CD14-positive monocyte (primary cell): ENCODE results near the gene PALS1. TPM values are rescaled to one million over a fixed set of nuclear protein-coding genes. Genes with fewer than 3 reads are reported as not detected.
A peak's percentile ranks its signal among the peaks of the same experiment; 100 is the strongest.

Experiments
- DNase-seq, 3 donors: peaks; one replicate each; pipeline ENCODE4 v3.0.0-alpha.2; 2011 to 2022
- H2AFZ ChIP-seq: 2 replicates; pipeline ENCODE4 v1.6.0; 2012; ENCODE audit warnings: mild to moderate bottlenecking, low read depth, low read length, inconsistent platforms; ENCODE audit not compliant: insufficient read depth, poor library complexity, severe bottlenecking
- H3K27ac ChIP-seq, 2 donors: 1 replicate in 1 of 2; 2 replicates in 1 of 2; pipeline ENCODE4 v1.5.1; 2012 to 2013; ENCODE audit warnings: low read length in 2 of 2, control low read depth in 1 of 2, inconsistent platforms in 1 of 2, low read depth in 1 of 2, mild to moderate bottlenecking in 1 of 2
- H3K27me3 ChIP-seq, 2 donors: one replicate each; pipeline versions ENCODE4 v1.6.0 to v1.6.1; 2011 to 2013; ENCODE audit warnings: low read length in 2 of 2; ENCODE audit not compliant: control insufficient read depth in 2 of 2, insufficient read depth in 2 of 2
- H3K36me3 ChIP-seq, 2 donors: replicated peaks in 1 of 2; 1 replicate in 1 of 2; 2 replicates in 1 of 2; pipeline versions ENCODE4 v1.5.1 to v1.6.1; 2012 to 2013; ENCODE audit warnings: low read length in 2 of 2, control low read depth in 1 of 2, inconsistent platforms in 1 of 2, mild to moderate bottlenecking in 1 of 2; ENCODE audit not compliant: insufficient read depth in 2 of 2, control insufficient read depth in 1 of 2
- H3K4me1 ChIP-seq, 2 donors: 1 replicate in 1 of 2; 2 replicates in 1 of 2; pipeline versions ENCODE4 v1.5.1 to v1.6.1; 2012 to 2013; ENCODE audit warnings: low read length in 2 of 2, control low read depth in 1 of 2, inconsistent platforms in 1 of 2, mild to moderate bottlenecking in 1 of 2, moderate library complexity in 1 of 2; ENCODE audit not compliant: insufficient read depth in 2 of 2, control insufficient read depth in 1 of 2
- H3K4me2 ChIP-seq: replicated peaks from 2 replicates; pipeline ENCODE3; 2012; ENCODE audit warnings: low read length, moderate library complexity, mild to moderate bottlenecking; ENCODE audit not compliant: poor library complexity, severe bottlenecking; ENCODE audit errors: extremely low read depth
- H3K4me3 ChIP-seq, 3 experiments: fragments of 200-600 bp in 1 of 3; sonication (generic) in 1 of 3; replicated peaks in 1 of 3; 1 replicate in 2 of 3; 2 replicates in 1 of 3; pipeline ENCODE4 v1.5.1; 2011 to 2013; ENCODE audit warnings: low read length in 3 of 3, mild to moderate bottlenecking in 3 of 3, control low read depth in 2 of 3, low read depth in 2 of 3, inconsistent platforms in 1 of 3, moderate library complexity in 1 of 3
- H3K79me2 ChIP-seq: 2 replicates; pipeline ENCODE4 v1.6.0; 2012; ENCODE audit warnings: mild to moderate bottlenecking, control low read depth, inconsistent platforms, low read length, moderate library complexity; ENCODE audit not compliant: insufficient read depth
- H3K9ac ChIP-seq: 2 replicates; pipeline ENCODE4 v1.6.0; 2017; ENCODE audit warnings: low read length, mild to moderate bottlenecking; ENCODE audit not compliant: insufficient read depth, poor library complexity, severe bottlenecking
- H3K9me3 ChIP-seq, 2 donors: replicated peaks in 1 of 2; 1 replicate in 1 of 2; 2 replicates in 1 of 2; pipeline versions ENCODE4 v1.5.1 to v1.6.1; 2012 to 2013; ENCODE audit warnings: low read length in 2 of 2, control low read depth in 1 of 2; ENCODE audit not compliant: control insufficient read depth in 1 of 2, insufficient read depth in 1 of 2
- H4K20me1 ChIP-seq: 2 replicates; pipeline ENCODE4 v1.6.0; 2012; ENCODE audit warnings: mild to moderate bottlenecking, low read length, control low read depth, moderate library complexity; ENCODE audit not compliant: insufficient read depth
- H3K27ac Mint-ChIP-seq, 7 donors: one replicate each; pipeline ENCODE4 v1.8.0; 2020; ENCODE audit warnings: mild to moderate bottlenecking in 7 of 7, mixed read lengths in 7 of 7, moderate library complexity in 6 of 7, inconsistent platforms in 2 of 7
- H3K27me3 Mint-ChIP-seq, 3 donors: one replicate each; pipeline ENCODE4 v1.8.0; 2021 to 2022; ENCODE audit warnings: low read depth in 3 of 3, mild to moderate bottlenecking in 3 of 3, mixed read lengths in 3 of 3, moderate library complexity in 3 of 3, inconsistent platforms in 1 of 3
- H3K36me3 Mint-ChIP-seq, 2 donors: one replicate each; pipeline ENCODE4 v1.8.0; 2020; ENCODE audit warnings: mixed read lengths in 2 of 2, inconsistent platforms in 1 of 2, mild to moderate bottlenecking in 1 of 2
- H3K4me1 Mint-ChIP-seq: one replicate; pipeline ENCODE4 v1.8.0; 2020; ENCODE audit warnings: mild to moderate bottlenecking, mixed read lengths
- H3K4me3 Mint-ChIP-seq, 2 donors: one replicate each; pipeline ENCODE4 v1.8.0; 2020; ENCODE audit warnings: mild to moderate bottlenecking in 2 of 2, mixed read lengths in 2 of 2, moderate library complexity in 1 of 2
- H3K9me3 Mint-ChIP-seq, 7 donors: one replicate each; pipeline ENCODE4 v1.8.0; 2020 to 2022; ENCODE audit warnings: mixed read lengths in 7 of 7, mild to moderate bottlenecking in 6 of 7, moderate library complexity in 6 of 7, inconsistent platforms in 2 of 7
- WGBS: methylation state at CpG from one replicate; pipeline ENCODE4 v1.1.5; 2013; ENCODE audit warnings: missing lambda C conversion rate; ENCODE audit not compliant: insufficient coverage; 5-methylcytosine and 5-hydroxymethylcytosine counted together
- intact Hi-C, 2 donors: fragments of 100-400 bp; cut with micrococcal nuclease; formaldehyde crosslinking; loops; one replicate each; pipeline versions ENCODE4 v1.15.0 to v1.15.1; 2023
- polyA plus RNA-seq, 3 donors: library from polyadenylated mRNA; depleted of rRNA in 1 of 3; unstranded in 2 of 3; stranded (reverse) in 1 of 3; fragments of 300-500 nt in 2 of 3; fragments of >200 nt in 1 of 3; fragmentation: Illumina TruSeq in 2 of 3; gene quantifications; 1 replicate in 2 of 3; 2 replicates in 1 of 3; pipeline ENCODE4 v1.2.3, GENCODE V29; 2012 to 2021
- TF ChIP-seq, protein P1 (sequence below): fragments of 200-600 bp; IDR thresholded peaks from one replicate; pipeline ENCODE4 v1.8.0; 2022; ENCODE audit warnings: antibody characterized with exemption, mild to moderate bottlenecking

PALS1 gene
- polyA plus RNA-seq, 3 donors, result 0.95 to 2.0 (median 2.0) TPM

DNA sequence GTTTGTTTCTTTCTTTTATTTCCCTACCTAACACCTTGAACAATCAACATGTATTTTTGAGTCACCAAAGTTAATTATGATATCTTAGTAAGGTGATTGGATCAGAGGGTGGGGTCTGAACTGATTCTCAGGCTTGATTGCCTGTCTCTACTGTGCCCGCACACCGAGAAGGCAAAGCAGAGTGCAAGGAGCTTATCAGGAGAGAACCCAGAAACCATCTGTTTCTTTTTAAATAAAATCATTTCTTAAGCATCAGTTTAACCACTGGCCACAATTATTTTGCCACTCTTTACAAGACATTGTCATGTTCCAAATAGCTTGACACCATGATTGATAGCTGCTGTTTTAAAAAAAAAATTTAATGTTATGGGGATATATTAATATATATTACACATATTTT, 48.9 kb upstream of the PALS1 start:
- DNase-seq, result no peak
- H3K4me3 ChIP-seq, result no peak overlapping the region
- no peak overlapping the region for H3K27ac ChIP-seq
- no peak overlapping the region for H3K4me2 ChIP-seq
- Mint-ChIP-seq H3K36me3 (no peaks in the 10 kb centered on the region), H3K9me3 (peaks cover 0 to 3% (median 0%) of the 10 kb centered on the region in 7 donors), H3K27me3 (peaks cover 5 to 7% (median 5%) of the 10 kb centered on the region in 3 donors), H3K27ac (no peak overlapping the region), H3K4me3 (no peak overlapping the region), H3K4me1 (peaks cover 6% of the 10 kb centered on the region)
- no peak overlapping the region for H3K9ac ChIP-seq
- H3K79me2 ChIP-seq, result no peaks in the 10 kb centered on the region
- no peaks in the 10 kb centered on the region for H4K20me1 ChIP-seq
- TF ChIP-seq, protein P1, sequence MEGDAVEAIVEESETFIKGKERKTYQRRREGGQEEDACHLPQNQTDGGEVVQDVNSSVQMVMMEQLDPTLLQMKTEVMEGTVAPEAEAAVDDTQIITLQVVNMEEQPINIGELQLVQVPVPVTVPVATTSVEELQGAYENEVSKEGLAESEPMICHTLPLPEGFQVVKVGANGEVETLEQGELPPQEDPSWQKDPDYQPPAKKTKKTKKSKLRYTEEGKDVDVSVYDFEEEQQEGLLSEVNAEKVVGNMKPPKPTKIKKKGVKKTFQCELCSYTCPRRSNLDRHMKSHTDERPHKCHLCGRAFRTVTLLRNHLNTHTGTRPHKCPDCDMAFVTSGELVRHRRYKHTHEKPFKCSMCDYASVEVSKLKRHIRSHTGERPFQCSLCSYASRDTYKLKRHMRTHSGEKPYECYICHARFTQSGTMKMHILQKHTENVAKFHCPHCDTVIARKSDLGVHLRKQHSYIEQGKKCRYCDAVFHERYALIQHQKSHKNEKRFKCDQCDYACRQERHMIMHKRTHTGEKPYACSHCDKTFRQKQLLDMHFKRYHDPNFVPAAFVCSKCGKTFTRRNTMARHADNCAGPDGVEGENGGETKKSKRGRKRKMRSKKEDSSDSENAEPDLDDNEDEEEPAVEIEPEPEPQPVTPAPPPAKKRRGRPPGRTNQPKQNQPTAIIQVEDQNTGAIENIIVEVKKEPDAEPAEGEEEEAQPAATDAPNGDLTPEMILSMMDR, result no peak
- intact Hi-C loops, result no loop called here
- H3K36me3 ChIP-seq, result no peaks in the 10 kb centered on the region
- peaks cover 0 to 8% of the 10 kb centered on the region in 2 donors for H3K4me1 ChIP-seq
- WGBS, result 100% methylated on average over 1 of the region's 2 CpGs
- H3K9me3 ChIP-seq, result no peaks in the 10 kb centered on the region
- no peak overlapping the region for H2AFZ ChIP-seq
- peaks cover 0 to 2% of the 10 kb centered on the region in 2 donors for H3K27me3 ChIP-seq

DNA sequence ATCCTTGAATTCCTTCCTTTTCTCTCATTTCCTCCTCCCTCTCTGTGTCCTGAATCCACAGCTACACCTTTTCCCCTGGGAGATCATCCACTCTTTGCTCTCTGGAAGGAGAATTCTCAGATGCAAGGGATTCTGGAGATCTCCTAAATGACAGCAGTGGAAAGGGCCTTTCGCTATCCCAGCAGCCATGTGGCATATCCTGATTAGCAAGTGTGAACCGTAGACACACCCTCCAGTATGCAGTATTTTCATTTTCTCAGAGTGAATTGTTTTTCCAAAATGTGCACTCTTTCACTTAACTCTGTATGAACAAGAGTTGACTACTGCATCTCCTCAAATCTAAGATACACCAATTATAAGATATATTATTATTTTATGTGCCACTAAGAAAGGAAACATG, 46.0 kb upstream of the PALS1 start:
- Histone ChIP-seq H3K4me3 (no peak overlapping the region), H3K27ac (no peak overlapping the region)
- 100% methylated on average over 2 of the region's 2 CpGs for WGBS

More for the DNA sequence above, 46.0 kb upstream of the PALS1 start:
- TF ChIP-seq, protein P1, result no peak
- Histone ChIP-seq H3K27me3 (no peaks in the 10 kb centered on the region), H3K4me2 (no peak overlapping the region), H3K4me1 (no peaks in the 10 kb centered on the region), H3K9me3 (no peaks in the 10 kb centered on the region), H3K79me2 (no peaks in the 10 kb centered on the region), H3K9ac (no peak overlapping the region), H2AFZ (no peak overlapping the region), H4K20me1 (no peaks in the 10 kb centered on the region), H3K36me3 (no peaks in the 10 kb centered on the region)
- Mint-ChIP-seq H3K27me3 (peaks cover 4 to 7% (median 5%) of the 10 kb centered on the region in 3 donors), H3K27ac (peak overlapping the region in 2 of 7 donors; percentile 75 to 78), H3K36me3 (no peaks in the 10 kb centered on the region), H3K4me1 (no peaks in the 10 kb centered on the region), H3K9me3 (peaks cover 0 to 3% (median 0%) of the 10 kb centered on the region in 7 donors), H3K4me3 (no peak overlapping the region)
- no peak for DNase-seq
- intact Hi-C loops, result no loop called here
